ENCODE measurements around the gene MKNK1.

MKNK1 gene

GRCh38 chr1:46517932-46518498 lies 86.1 kb downstream of the MKNK1 start:
- peaks cover 62% of the 10 kb centered on the region for H3K4me1 ChIP-seq (ENCODE audit: control insufficient read depth, insufficient read depth, low read length)
- H3K9ac ChIP-seq (ENCODE audit: low read length): no peak overlapping the region
- H3K4me3 ChIP-seq (ENCODE audit: low read depth, low read length): no peak overlapping the region
- no peaks in the 10 kb centered on the region for H3K9me3 ChIP-seq (ENCODE audit: control insufficient read depth, insufficient read depth, low read depth, low read length)
- peaks cover 81% of the 10 kb centered on the region for H3K27me3 ChIP-seq (ENCODE audit: control insufficient read depth, insufficient read depth, low read length)
- H3K27ac ChIP-seq (ENCODE audit: low read depth, low read length): no peak overlapping the region
- no peaks in the 10 kb centered on the region for H3K36me3 ChIP-seq (ENCODE audit: control insufficient read depth, insufficient read depth, low read length)

GRCh38 chr1:46517010-46517600 lies 87.0 kb downstream of the MKNK1 start:
- H3K4me1 ChIP-seq (ENCODE audit: control insufficient read depth, insufficient read depth, low read length): peaks cover 62% of the 10 kb centered on the region
- peak overlapping the region; percentile 4 for H3K4me3 ChIP-seq (ENCODE audit: low read depth, low read length)
- peaks cover 80% of the 10 kb centered on the region for H3K27me3 ChIP-seq (ENCODE audit: control insufficient read depth, insufficient read depth, low read length)
- H3K9me3 ChIP-seq (ENCODE audit: control insufficient read depth, insufficient read depth, low read depth, low read length): no peaks in the 10 kb centered on the region
- no peaks in the 10 kb centered on the region for H3K36me3 ChIP-seq (ENCODE audit: control insufficient read depth, insufficient read depth, low read length)
- no peak overlapping the region for H3K9ac ChIP-seq (ENCODE audit: low read length)
- H3K27ac ChIP-seq (ENCODE audit: low read depth, low read length): no peak overlapping the region

- Histone ChIP-seq H3K36me3 (ENCODE audit: control insufficient read depth, insufficient read depth, low read length) (no peaks in the 10 kb centered on the region), H3K9me3 (ENCODE audit: control insufficient read depth, insufficient read depth, low read depth, low read length) (no peaks in the 10 kb centered on the region), H3K9ac (ENCODE audit: low read length) (no peak overlapping the region), H3K27me3 (ENCODE audit: control insufficient read depth, insufficient read depth, low read length) (peaks cover 82% of the 10 kb centered on the region), H3K27ac (ENCODE audit: low read depth, low read length) (no peak overlapping the region), H3K4me1 (ENCODE audit: control insufficient read depth, insufficient read depth, low read length) (peaks cover 65% of the 10 kb centered on the region), H3K4me3 (ENCODE audit: low read depth, low read length) (peak overlapping the region; percentile 4)
Observed at GRCh38 chr1:46516200-46516950, 87.7 kb downstream of the MKNK1 start.

GRCh38 chr1:46515576-46515975 lies 88.5 kb downstream of the MKNK1 start:
- no peaks in the 10 kb centered on the region for H3K9me3 ChIP-seq (ENCODE audit: control insufficient read depth, insufficient read depth, low read depth, low read length)
- H3K27me3 ChIP-seq (ENCODE audit: control insufficient read depth, insufficient read depth, low read length): peaks cover 88% of the 10 kb centered on the region
- H3K4me3 ChIP-seq (ENCODE audit: low read depth, low read length): no peak overlapping the region
- no peak overlapping the region for H3K9ac ChIP-seq (ENCODE audit: low read length)
- H3K36me3 ChIP-seq (ENCODE audit: control insufficient read depth, insufficient read depth, low read length): no peaks in the 10 kb centered on the region
- H3K27ac ChIP-seq (ENCODE audit: low read depth, low read length): no peak overlapping the region
- H3K4me1 ChIP-seq (ENCODE audit: control insufficient read depth, insufficient read depth, low read length): peaks cover 65% of the 10 kb centered on the region

GRCh38 chr1:46513536-46513935 lies 90.5 kb downstream of the MKNK1 start:
- no peak overlapping the region for H3K4me3 ChIP-seq (ENCODE audit: low read depth, low read length)
- H3K27ac ChIP-seq (ENCODE audit: low read depth, low read length): no peak overlapping the region
- H3K9me3 ChIP-seq (ENCODE audit: control insufficient read depth, insufficient read depth, low read depth, low read length): no peaks in the 10 kb centered on the region
- H3K9ac ChIP-seq (ENCODE audit: low read length): no peak overlapping the region
- peaks cover 86% of the 10 kb centered on the region for H3K27me3 ChIP-seq (ENCODE audit: control insufficient read depth, insufficient read depth, low read length)
- peaks cover 56% of the 10 kb centered on the region for H3K4me1 ChIP-seq (ENCODE audit: control insufficient read depth, insufficient read depth, low read length)
- H3K36me3 ChIP-seq (ENCODE audit: control insufficient read depth, insufficient read depth, low read length): no peaks in the 10 kb centered on the region

GRCh38 chr1:46512792-46513190 lies 91.3 kb downstream of the MKNK1 start:
- H3K27ac ChIP-seq (ENCODE audit: low read depth, low read length): no peak overlapping the region
- peaks cover 50% of the 10 kb centered on the region for H3K4me1 ChIP-seq (ENCODE audit: control insufficient read depth, insufficient read depth, low read length)
- H3K36me3 ChIP-seq (ENCODE audit: control insufficient read depth, insufficient read depth, low read length): no peaks in the 10 kb centered on the region
- H3K9ac ChIP-seq (ENCODE audit: low read length): no peak overlapping the region
- no peak overlapping the region for H3K4me3 ChIP-seq (ENCODE audit: low read depth, low read length)
- no peaks in the 10 kb centered on the region for H3K9me3 ChIP-seq (ENCODE audit: control insufficient read depth, insufficient read depth, low read depth, low read length)
- H3K27me3 ChIP-seq (ENCODE audit: control insufficient read depth, insufficient read depth, low read length): peaks cover 81% of the 10 kb centered on the region

- H3K4me3 ChIP-seq (ENCODE audit: low read depth, low read length): no peak overlapping the region
- H3K36me3 ChIP-seq (ENCODE audit: control insufficient read depth, insufficient read depth, low read length): no peaks in the 10 kb centered on the region
- no peak overlapping the region for H3K9ac ChIP-seq (ENCODE audit: low read length)
- peaks cover 80% of the 10 kb centered on the region for H3K27me3 ChIP-seq (ENCODE audit: control insufficient read depth, insufficient read depth, low read length)
- H3K4me1 ChIP-seq (ENCODE audit: control insufficient read depth, insufficient read depth, low read length): peaks cover 45% of the 10 kb centered on the region
- H3K9me3 ChIP-seq (ENCODE audit: control insufficient read depth, insufficient read depth, low read depth, low read length): no peaks in the 10 kb centered on the region
- no peak overlapping the region for H3K27ac ChIP-seq (ENCODE audit: low read depth, low read length)
Observed at GRCh38 chr1:46512135-46512791, 91.8 kb downstream of the MKNK1 start.

- Histone ChIP-seq H3K27me3 (ENCODE audit: control insufficient read depth, insufficient read depth, low read length) (peaks cover 74% of the 10 kb centered on the region), H3K4me1 (ENCODE audit: control insufficient read depth, insufficient read depth, low read length) (peaks cover 32% of the 10 kb centered on the region), H3K4me3 (ENCODE audit: low read depth, low read length) (no peak overlapping the region), H3K9ac (ENCODE audit: low read length) (no peak overlapping the region), H3K36me3 (ENCODE audit: control insufficient read depth, insufficient read depth, low read length) (no peaks in the 10 kb centered on the region), H3K9me3 (ENCODE audit: control insufficient read depth, insufficient read depth, low read depth, low read length) (no peaks in the 10 kb centered on the region), H3K27ac (ENCODE audit: low read depth, low read length) (no peak overlapping the region)
Observed at GRCh38 chr1:46510998-46511365, 93.1 kb downstream of the MKNK1 start.

GRCh38 chr1:46510341-46510997 lies 93.6 kb downstream of the MKNK1 start:
- Histone ChIP-seq H3K36me3 (ENCODE audit: control insufficient read depth, insufficient read depth, low read length) (no peaks in the 10 kb centered on the region), H3K4me1 (ENCODE audit: control insufficient read depth, insufficient read depth, low read length) (peaks cover 27% of the 10 kb centered on the region), H3K9me3 (ENCODE audit: control insufficient read depth, insufficient read depth, low read depth, low read length) (no peaks in the 10 kb centered on the region), H3K27me3 (ENCODE audit: control insufficient read depth, insufficient read depth, low read length) (peaks cover 69% of the 10 kb centered on the region), H3K4me3 (ENCODE audit: low read depth, low read length) (no peak overlapping the region), H3K9ac (ENCODE audit: low read length) (no peak overlapping the region), H3K27ac (ENCODE audit: low read depth, low read length) (no peak overlapping the region)

GRCh38 chr1:46508757-46509156 lies 95.3 kb downstream of the MKNK1 start:
- Histone ChIP-seq H3K4me3 (ENCODE audit: low read depth, low read length) (no peak overlapping the region), H3K36me3 (ENCODE audit: control insufficient read depth, insufficient read depth, low read length) (no peaks in the 10 kb centered on the region), H3K27me3 (ENCODE audit: control insufficient read depth, insufficient read depth, low read length) (peaks cover 56% of the 10 kb centered on the region), H3K27ac (ENCODE audit: low read depth, low read length) (no peak overlapping the region), H3K9me3 (ENCODE audit: control insufficient read depth, insufficient read depth, low read depth, low read length) (no peaks in the 10 kb centered on the region), H3K4me1 (ENCODE audit: control insufficient read depth, insufficient read depth, low read length) (peaks cover 25% of the 10 kb centered on the region), H3K9ac (ENCODE audit: low read length) (no peak overlapping the region)

Measured in HUES6 (cell line).